Measurements from ENCODE around the gene TTC16.
A peak's percentile ranks its signal among the peaks of the same experiment; 100 is the strongest.

Gene TTC16

DNA sequence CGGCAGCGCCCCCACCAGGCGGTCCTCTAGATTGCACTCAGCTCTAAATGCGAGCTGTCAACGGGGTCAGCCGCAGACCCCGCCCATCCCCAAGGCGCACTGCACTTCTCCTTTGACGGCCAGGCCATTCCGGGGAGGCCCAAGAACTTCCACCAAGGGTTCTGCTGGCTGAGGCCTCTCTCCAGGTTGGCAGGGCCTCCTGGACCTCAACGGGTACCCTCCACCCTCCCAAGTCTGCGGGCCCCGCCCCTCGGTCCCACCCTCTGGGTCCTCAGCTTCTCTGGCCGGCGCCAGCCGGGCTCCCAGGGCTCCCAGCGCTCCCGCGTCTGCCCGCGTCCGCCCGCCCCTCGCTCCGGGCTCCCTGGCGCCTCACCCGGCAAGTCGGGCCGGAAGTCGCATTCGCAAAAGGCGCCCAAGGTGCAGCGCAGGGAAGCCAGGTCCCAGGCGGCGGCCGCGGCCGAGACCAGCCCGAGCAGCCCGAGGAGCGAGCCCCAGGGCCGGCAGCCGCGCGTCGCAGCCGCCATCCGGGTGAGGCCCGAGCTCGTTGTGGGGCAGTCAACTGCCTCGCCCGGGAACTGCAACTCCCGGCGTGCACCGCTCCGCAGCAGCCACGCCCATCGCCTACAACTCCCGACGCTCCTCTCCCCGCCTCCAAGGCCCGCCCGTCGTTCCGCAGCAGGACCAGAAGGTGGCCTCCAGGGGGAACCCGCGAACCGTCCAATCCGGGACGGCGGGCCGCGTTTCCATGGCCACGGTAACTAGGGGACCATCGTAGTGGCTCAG lies 19.1 kb downstream of the TTC16 start, which contains the start of gene TOR2A:
Gene TOR2A, minus strand, starts transcription at position 548 of the 783 bp plus-strand sequence. Its CDS starts 24 bp downstream, at position 524.
- peak; percentile 99 for DNase-seq
- H3K9me3 Mint-ChIP-seq, result no peaks in the 10 kb centered on the region
- H3K27ac Mint-ChIP-seq, result peak within 1 kb of the TSS; percentile 92
- CTCF ChIA-PET, result interaction anchor here (0.6 to 3.2 kb wide), 57 partner anchors 9 to 246 kb away, joined by 3 to 44 read pairs (median 4); partner anchors contain the start of genes CDK9, ENG, FPGS and PTRH1
- H3K36me3 Mint-ChIP-seq, result peaks cover 10% of the 10 kb centered on the region
- peaks cover 28% of the 10 kb centered on the region for H3K4me1 Mint-ChIP-seq
- H3K27me3 Mint-ChIP-seq, result no peaks in the 10 kb centered on the region
- peak within 1 kb of the TSS; percentile 79 for H3K4me3 Mint-ChIP-seq

DNA sequence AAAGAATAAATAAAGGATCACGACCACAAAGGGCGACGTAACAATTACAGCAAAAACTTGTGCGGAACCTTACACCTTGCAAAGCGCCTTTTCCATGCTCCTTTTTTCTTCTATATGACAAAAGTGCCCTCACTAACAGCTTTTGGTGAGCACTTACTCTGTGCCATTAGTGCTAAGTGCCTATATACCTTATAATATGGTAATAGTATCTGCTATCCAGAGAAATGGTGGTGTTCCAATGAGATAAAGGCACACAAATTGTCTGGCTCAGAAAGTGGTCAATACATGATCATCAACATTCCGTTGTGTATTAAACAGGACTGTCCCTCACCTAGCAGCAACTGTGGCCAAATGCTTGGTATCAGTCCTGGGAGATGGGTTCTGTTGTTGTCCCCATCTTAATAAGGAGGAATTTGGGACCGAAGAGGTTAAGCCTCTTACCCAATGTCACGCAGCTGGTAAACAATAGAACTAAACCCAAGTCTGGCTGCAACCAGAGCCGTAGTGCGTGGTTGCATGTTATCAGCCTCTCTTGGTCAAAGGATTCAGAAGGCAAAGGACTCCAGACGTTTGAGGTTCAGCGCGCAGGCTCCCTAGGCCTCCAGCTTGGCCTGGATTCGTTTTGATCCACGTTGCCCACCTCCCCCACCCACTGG lies 19.8 kb downstream of the TTC16 start:
- H3K27ac Mint-ChIP-seq, result peak overlapping the region; percentile 92
- peaks cover 28% of the 10 kb centered on the region for H3K4me1 Mint-ChIP-seq
- DNase-seq, result no peak
- no peaks in the 10 kb centered on the region for H3K9me3 Mint-ChIP-seq
- CTCF ChIA-PET, result interaction anchor here (0.7 to 3.2 kb wide), 29 partner anchors 10 to 247 kb away, joined by 3 to 44 read pairs (median 6); partner anchors contain the start of genes CDK9, ENG, SH2D3C and ST6GALNAC4
- no peaks in the 10 kb centered on the region for H3K27me3 Mint-ChIP-seq
- peak overlapping the region; percentile 79 for H3K4me3 Mint-ChIP-seq
- H3K36me3 Mint-ChIP-seq, result peaks cover 11% of the 10 kb centered on the region

DNA sequence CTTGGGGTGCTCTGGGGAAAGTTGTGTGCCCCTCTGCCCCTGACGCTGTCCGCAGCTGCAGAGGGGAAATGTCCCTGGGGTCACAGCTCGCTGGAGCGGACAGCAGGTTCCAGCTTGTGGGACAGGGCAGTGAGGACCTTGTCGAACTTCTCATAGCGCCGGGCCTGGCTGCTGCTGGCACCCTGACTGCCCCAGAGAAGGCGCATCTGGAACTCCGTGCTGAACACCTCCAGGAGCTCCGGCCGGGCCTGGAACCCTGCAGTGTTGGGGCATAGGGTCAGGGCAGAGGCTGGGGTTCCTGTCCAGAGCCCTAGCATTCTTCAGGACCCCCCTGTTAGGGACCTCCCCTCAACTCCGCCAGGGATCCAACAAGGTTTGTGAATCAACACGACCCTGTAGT lies 22.8 kb downstream of the TTC16 start:
- Mint-ChIP-seq H3K4me1 (peaks cover 26% of the 10 kb centered on the region), H3K27me3 (no peaks in the 10 kb centered on the region), H3K27ac (no peak overlapping the region), H3K36me3 (peaks cover 29% of the 10 kb centered on the region), H3K4me3 (no peak overlapping the region), H3K9me3 (no peaks in the 10 kb centered on the region)
- DNase-seq, result no peak
- CTCF ChIA-PET, result interaction anchor here (0.9 to 3.0 kb wide), 2 partner anchors 46 to 131 kb away, joined by 3 to 13 read pairs; no protein-coding TSS in a partner anchor

DNA sequence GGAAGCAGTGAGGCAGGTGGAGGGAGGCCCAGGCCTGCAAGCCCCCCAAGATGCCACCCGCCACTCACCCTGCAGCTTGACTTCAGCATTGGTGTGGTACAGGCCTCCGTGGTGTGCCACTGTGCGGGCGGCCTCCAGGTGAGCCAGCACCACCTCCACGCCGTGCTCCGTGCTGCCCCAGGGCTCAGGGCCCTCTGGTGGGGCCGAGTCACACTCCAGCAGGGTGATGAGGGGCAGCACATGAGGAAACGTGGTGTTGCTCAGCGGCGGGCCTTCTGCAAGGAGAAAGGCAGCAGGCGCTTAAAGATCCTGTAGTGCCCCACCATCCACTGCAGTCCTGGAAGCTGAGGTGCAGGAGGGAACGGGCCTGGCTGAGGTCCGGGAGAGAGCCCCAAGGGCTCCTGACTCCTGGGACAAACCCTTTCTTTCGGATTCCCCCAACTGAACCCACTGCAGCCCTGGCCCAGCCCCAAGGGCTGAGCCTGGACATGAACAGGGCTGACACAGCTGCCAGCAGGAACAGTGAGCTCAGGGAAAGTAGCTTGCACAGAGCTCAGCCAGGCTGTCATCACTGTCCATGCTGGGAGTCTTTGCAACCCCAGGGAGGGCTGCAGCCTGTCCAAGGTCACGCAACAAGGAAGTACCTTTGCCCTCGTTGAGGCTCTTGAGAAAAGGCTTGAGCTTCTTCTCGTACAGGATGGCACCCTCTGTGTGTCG lies 23.9 kb downstream of the TTC16 start:
- Mint-ChIP-seq H3K9me3 (no peaks in the 10 kb centered on the region), H3K4me1 (peaks cover 16% of the 10 kb centered on the region), H3K36me3 (peaks cover 30% of the 10 kb centered on the region), H3K27me3 (no peaks in the 10 kb centered on the region), H3K27ac (no peak overlapping the region), H3K4me3 (no peak overlapping the region)
- no peak for DNase-seq
- CTCF ChIA-PET, result interaction anchor here (1.8 to 3.0 kb wide), 2 partner anchors 45 to 130 kb away, joined by 5 to 13 read pairs; no protein-coding TSS in a partner anchor

DNA sequence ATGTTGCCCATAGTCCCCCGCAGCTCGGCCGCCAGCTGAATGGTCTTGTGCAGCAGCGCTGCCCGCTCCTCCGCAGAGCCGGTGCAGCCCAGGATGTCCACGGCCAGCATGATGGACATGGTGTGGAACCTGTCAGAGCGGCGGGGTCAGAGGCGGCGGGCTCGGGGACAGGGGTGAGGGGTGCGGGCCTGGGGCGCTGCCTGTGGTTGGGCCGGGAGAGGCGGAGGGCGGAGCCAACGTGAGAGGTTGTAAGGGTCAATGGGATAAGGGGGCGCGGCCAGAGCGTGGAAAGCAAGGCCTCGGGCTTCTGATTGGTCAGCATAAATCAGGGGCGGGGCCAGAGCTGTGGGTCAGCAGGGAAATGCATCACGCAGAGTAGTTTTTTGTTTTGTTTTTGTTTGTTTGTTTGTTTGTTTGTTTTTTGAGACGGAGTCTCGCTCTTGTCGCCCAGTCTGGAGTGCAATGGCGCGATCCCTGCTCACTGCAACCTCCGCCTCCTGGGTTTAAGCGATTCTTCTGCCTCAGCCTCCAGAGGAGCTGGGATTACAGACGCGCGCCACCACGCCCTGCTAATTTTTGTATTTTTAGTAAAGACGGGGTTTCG lies 26.1 kb downstream of the TTC16 start:
- no peak for DNase-seq
- Mint-ChIP-seq H3K4me1 (peaks cover 5% of the 10 kb centered on the region), H3K27ac (no peak overlapping the region), H3K27me3 (no peaks in the 10 kb centered on the region), H3K4me3 (no peak overlapping the region), H3K36me3 (peaks cover 41% of the 10 kb centered on the region), H3K9me3 (no peaks in the 10 kb centered on the region)
- CTCF ChIA-PET, result interaction anchor here (1.4 kb wide), 1 partner anchor 128 kb away, joined by 3 read pairs; no protein-coding TSS in a partner anchor

DNA sequence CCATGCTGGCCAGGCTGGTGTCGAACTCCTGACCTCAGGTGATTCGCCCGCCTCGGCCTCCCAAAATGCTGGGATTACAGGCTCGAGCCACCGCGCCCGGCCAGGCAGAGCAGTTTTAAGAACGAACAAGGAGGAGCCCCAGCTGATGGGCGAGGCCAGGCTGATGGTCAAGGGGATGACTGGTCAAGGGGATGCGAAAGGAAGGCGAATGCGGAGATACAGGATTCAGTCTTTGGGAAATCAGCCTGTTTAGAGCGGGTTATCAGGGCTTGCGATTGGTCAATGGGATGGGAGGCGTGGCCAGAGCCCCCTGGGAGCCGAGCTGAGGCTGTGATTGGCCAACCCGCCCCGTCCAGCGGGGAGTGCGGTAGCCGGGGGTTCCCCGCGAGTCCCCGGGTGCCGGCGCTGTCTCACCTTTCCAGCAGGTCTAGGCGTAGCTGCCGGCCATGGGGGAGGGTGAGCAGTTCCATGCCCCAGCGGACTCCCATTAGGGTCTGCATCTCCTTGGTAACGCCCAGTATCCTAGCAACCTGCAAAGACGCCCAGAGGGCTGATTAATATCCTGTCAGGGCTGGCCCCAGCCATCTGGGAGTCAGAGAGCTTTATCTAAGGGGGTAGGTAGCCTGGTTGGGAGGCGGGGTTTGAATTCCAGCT lies 26.7 kb downstream of the TTC16 start:
- H3K4me3 Mint-ChIP-seq, result no peak overlapping the region
- CTCF ChIA-PET, result interaction anchor here (1.4 kb wide), 1 partner anchor 127 kb away, joined by 3 read pairs; no protein-coding TSS in a partner anchor
- peaks cover 7% of the 10 kb centered on the region for H3K4me1 Mint-ChIP-seq
- no peak overlapping the region for H3K27ac Mint-ChIP-seq
- H3K9me3 Mint-ChIP-seq, result no peaks in the 10 kb centered on the region
- H3K36me3 Mint-ChIP-seq, result peaks cover 44% of the 10 kb centered on the region
- DNase-seq, result no peak
- H3K27me3 Mint-ChIP-seq, result no peaks in the 10 kb centered on the region

DNA sequence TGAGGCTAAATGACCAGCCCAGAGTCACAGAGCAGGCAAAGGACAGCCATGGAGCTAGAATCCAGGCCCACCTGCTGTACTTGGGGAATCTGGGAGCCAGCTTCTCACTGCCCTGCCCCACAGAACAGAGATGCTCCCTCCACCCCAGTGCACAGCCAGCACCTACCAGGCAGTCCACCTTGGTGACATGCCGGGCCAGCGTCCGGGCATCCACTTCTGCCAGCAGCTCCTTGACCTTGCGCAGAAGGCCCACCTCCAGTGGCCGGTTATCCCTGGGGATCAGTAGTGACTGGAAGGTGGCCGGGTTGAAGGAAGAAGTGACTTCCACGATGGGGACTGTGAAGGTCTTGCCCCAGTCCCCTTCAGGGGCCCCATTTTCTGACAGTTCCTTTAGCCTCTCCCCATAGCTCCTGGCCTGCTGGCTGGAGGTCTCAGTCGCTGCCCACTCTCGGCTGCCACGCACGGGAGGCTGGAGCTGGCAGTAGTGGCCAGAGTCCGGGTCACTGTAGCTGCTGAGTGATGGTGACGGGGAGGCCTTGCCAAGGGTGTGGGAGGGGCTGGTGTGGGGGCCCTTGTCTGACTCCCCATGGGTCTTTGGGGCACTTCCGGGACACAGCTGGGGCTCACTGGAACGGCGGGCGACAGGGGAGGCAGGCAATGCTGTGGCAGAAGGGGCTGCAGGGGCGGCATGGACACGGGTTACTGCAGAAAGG lies 28.7 kb downstream of the TTC16 start:
- H3K4me3 Mint-ChIP-seq, result no peak overlapping the region
- peaks cover 51% of the 10 kb centered on the region for H3K36me3 Mint-ChIP-seq
- no peak overlapping the region for H3K27ac Mint-ChIP-seq
- no peaks in the 10 kb centered on the region for H3K27me3 Mint-ChIP-seq
- H3K4me1 Mint-ChIP-seq, result peaks cover 11% of the 10 kb centered on the region
- no peak for DNase-seq
- CTCF ChIA-PET, result interaction anchor here (0.8 to 1.6 kb wide), 2 partner anchors 10 to 176 kb away, joined by 3 to 4 read pairs; partner anchors contain the start of gene TOR2A
- no peaks in the 10 kb centered on the region for H3K9me3 Mint-ChIP-seq

DNA sequence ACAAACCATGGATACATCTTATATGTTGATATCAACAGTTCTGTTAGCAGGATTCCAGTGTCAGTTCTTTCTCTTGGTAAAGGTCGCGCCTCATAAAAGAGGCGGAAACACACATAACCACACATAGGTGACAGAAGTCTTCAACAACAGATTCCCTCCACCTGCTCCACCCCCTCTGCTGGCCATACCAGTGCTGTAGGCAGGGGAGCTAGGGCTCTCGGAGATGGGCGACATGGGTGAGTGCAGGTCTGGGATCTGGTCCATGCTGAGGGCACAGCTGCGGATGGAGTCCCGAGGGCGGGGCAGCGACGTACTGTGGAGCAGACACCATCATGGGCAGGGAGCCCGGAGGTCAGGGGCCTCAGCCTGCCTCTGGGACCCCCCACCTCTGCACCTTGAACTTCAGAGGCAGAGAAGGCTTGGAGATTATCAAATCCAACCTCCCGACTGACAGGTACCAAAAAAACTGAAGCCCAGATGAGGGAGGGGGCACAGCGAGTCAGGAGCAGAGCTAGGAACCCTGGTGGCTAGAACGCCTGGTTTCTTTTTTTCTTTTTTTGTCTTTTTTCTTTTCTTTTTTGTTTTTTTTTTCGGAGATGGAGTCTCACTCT lies 31.2 kb downstream of the TTC16 start:
- no peaks in the 10 kb centered on the region for H3K9me3 Mint-ChIP-seq
- H3K4me3 Mint-ChIP-seq, result no peak overlapping the region
- no peaks in the 10 kb centered on the region for H3K27me3 Mint-ChIP-seq
- peak overlapping the region; percentile 81 for H3K27ac Mint-ChIP-seq
- peaks cover 58% of the 10 kb centered on the region for H3K36me3 Mint-ChIP-seq
- CTCF ChIA-PET, result interaction anchor here (1.3 kb wide), 1 partner anchor 12 kb away, joined by 4 read pairs; the partner anchor contains the start of gene TOR2A
- DNase-seq, result peak; percentile 55
- H3K4me1 Mint-ChIP-seq, result peaks cover 11% of the 10 kb centered on the region

DNA sequence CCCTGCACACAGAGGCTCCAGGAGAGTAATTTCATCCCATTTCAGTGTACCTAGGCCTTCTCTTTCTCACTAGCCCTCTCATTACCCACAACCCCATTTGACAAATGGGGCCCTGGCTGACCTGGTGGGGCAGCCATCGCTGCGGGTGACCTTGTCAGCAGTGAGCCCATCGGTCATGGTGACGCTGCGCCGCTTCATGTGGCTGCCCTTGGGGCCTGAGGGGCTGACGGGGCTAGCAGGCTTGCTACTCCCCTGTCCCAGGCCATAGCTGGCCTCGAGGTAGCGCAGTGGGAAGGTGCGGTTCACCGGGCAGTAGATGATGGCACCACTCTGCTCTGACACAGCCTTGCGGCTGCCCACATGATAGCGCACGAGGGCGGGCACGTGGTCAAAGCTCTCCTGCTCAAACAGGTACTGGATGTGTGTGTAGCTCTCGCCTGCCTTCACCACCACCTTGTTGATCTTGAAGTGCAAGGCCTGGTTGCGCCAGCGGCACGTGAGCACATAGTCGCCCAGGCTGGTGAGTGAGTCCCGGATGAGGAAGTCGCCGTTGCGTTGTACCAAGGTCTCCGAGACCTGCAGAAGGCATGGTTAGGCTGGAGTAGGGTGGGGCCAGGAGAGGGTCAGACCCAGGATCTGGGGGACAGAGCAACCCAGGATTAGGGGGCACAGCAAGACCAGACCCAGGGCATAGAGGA lies 33.4 kb downstream of the TTC16 start:
- Mint-ChIP-seq H3K27ac (no peak overlapping the region), H3K4me1 (peaks cover 11% of the 10 kb centered on the region), H3K4me3 (no peak overlapping the region), H3K27me3 (no peaks in the 10 kb centered on the region), H3K9me3 (no peaks in the 10 kb centered on the region), H3K36me3 (peaks cover 50% of the 10 kb centered on the region)
- DNase-seq, result no peak
- CTCF ChIA-PET, result no interaction called here

DNA sequence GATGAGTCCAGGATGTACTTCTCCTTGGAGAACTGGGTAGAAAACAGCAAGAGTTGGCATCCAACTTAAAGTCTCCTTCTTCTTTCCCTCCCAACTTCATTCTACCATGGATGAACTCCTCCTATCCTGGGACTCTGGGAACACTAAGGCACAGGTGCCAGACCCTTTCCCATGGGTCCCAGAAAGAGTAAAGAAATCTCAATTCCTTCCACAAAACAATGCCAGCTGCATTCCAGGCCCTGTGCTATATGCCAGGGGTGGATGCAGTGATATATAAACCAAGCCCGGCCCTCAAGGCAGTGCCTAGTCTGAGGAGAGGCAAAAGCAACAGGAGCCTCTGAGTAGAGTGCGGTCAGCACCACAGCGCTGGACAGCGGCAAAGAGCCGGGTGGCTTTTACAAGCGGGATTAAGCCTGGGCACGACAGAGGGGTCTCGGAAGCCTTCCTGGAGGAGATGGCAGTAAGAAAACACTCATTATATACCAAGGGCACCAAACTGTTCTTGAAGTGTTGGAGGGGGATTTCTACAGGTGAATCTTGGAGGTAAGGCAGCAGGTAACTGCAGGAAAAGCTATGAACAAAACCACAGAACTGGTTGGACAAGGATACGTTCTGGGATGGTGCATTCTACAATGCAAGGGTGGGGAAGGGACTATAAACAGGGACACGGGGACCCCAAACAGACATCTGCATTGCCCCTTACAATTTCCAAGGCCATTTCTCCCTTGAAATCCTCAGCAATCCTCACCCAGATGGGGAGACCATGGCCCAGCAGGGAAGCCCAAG lies 35.6 kb downstream of the TTC16 start:
- H3K27ac Mint-ChIP-seq, result no peak overlapping the region
- H3K27me3 Mint-ChIP-seq, result no peaks in the 10 kb centered on the region
- H3K36me3 Mint-ChIP-seq, result peaks cover 41% of the 10 kb centered on the region
- no peaks in the 10 kb centered on the region for H3K9me3 Mint-ChIP-seq
- H3K4me3 Mint-ChIP-seq, result no peak overlapping the region
- DNase-seq, result peak; percentile 40
- CTCF ChIA-PET, result no interaction called here
- peaks cover 11% of the 10 kb centered on the region for H3K4me1 Mint-ChIP-seq

DNA sequence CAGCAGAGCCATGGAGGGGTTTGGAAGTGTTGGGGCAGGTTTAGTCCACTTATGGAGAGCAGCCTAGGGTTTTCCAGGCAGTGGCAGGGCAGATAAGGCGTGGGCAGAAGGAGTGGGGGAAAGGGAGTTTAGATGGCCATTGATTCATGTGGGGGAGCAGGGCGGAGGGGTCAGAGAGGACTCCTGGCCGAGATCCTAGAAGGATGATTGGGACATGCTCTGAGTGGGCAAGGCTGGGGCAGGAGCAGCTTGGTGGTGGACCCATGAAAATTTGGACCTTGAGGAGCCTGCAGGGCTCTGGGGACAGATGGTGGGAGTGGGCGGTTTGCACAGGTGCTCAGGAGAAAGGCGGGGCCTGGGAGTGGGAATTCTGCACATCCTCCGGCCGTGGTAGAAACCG lies 37.3 kb downstream of the TTC16 start:
- no peaks in the 10 kb centered on the region for H3K4me1 Mint-ChIP-seq
- no peak for DNase-seq
- H3K4me3 Mint-ChIP-seq, result no peak overlapping the region
- H3K27me3 Mint-ChIP-seq, result no peaks in the 10 kb centered on the region
- CTCF ChIA-PET, result no interaction called here
- H3K36me3 Mint-ChIP-seq, result peaks cover 32% of the 10 kb centered on the region
- H3K27ac Mint-ChIP-seq, result no peak overlapping the region
- H3K9me3 Mint-ChIP-seq, result no peaks in the 10 kb centered on the region

All from activated naive CD4-positive, alpha-beta T cell treated with anti-CD3 and anti-CD28 coated beads, Interleukin-2, amount 10 ng/mL, durations not matched to agents 7 days and 5 days (primary cell).